Measurements from ENCODE around the gene DEFB132. TPM values are rescaled to one million over a fixed set of nuclear protein-coding genes. Genes with fewer than 3 reads are reported as not detected.

DEFB132 gene
- total RNA-seq, 1 experiment from 2014 or later, result not detected

- ChIA-PET POLR2A (ENCODE audit: low non-redundant PET) (interaction anchor here (1.0 kb wide), 1 partner anchor 11 kb away, joined by 3 read pairs; no protein-coding TSS in a partner anchor), CTCF (no interaction called here)
- peaks cover 10% of the 10 kb centered on the region for H3K4me1 ChIP-seq (ENCODE audit: insufficient read depth, low read length, poor library complexity, severe bottlenecking)
- DNase-seq (ENCODE audit: low spot score), result no peak
- H3K4me3 ChIP-seq (ENCODE audit: low read depth, low read length, poor library complexity, severe bottlenecking), result no peak overlapping the region
- no peaks in the 10 kb centered on the region for H3K9me3 ChIP-seq (ENCODE audit: low read depth, low read length, poor library complexity, severe bottlenecking)
- H3K27me3 ChIP-seq (replicated peaks; ENCODE audit: insufficient read depth, low read depth, low read length, poor library complexity), result no peaks in the 10 kb centered on the region
- intact Hi-C loops (cut with micrococcal nuclease; ENCODE audit: unreplicated experiment), result no loop called here
- H3K36me3 ChIP-seq (ENCODE audit: insufficient read depth, low read length, poor library complexity, severe bottlenecking), result no peaks in the 10 kb centered on the region
- TF ChIP-seq EZH2 (IDR thresholded peaks at IDR 0.05; ENCODE audit: borderline replicate concordance, low read depth, low read length, poor library complexity, severe bottlenecking) (no peak), CTCF (conservative IDR thresholded peaks at IDR 0.05; ENCODE audit: low read depth, low read length) (no peak)
- no TSS peak for BruUV-seq (replicated peaks)
- H3K27ac ChIP-seq (ENCODE audit: low read depth, low read length, poor library complexity, severe bottlenecking), result no peak overlapping the region
Observed at GRCh38 chr20:237489-237888, 20.0 kb upstream of the DEFB132 start.

GRCh38 chr20:237929-238328 lies 19.6 kb upstream of the DEFB132 start:
- H3K4me1 ChIP-seq (ENCODE audit: insufficient read depth, low read length, poor library complexity, severe bottlenecking), result peaks cover 10% of the 10 kb centered on the region
- POLR2A ChIA-PET (ENCODE audit: low non-redundant PET), result interaction anchor here (1.0 kb wide), 1 partner anchor 11 kb away, joined by 3 read pairs; no protein-coding TSS in a partner anchor
- no peaks in the 10 kb centered on the region for H3K9me3 ChIP-seq (ENCODE audit: low read depth, low read length, poor library complexity, severe bottlenecking)
- H3K27ac ChIP-seq (ENCODE audit: low read depth, low read length, poor library complexity, severe bottlenecking), result no peak overlapping the region
- CTCF ChIA-PET, result no interaction called here
- no peaks in the 10 kb centered on the region for H3K27me3 ChIP-seq (replicated peaks; ENCODE audit: insufficient read depth, low read depth, low read length, poor library complexity)
- BruUV-seq (replicated peaks), result no TSS peak
- H3K36me3 ChIP-seq (ENCODE audit: insufficient read depth, low read length, poor library complexity, severe bottlenecking), result no peaks in the 10 kb centered on the region
- DNase-seq (ENCODE audit: low spot score), result no peak
- no peak overlapping the region for H3K4me3 ChIP-seq (ENCODE audit: low read depth, low read length, poor library complexity, severe bottlenecking)
- TF ChIP-seq EZH2 (IDR thresholded peaks at IDR 0.05; ENCODE audit: borderline replicate concordance, low read depth, low read length, poor library complexity, severe bottlenecking) (no peak), CTCF (conservative IDR thresholded peaks at IDR 0.05; ENCODE audit: low read depth, low read length) (no peak)
- intact Hi-C loops (cut with micrococcal nuclease; ENCODE audit: unreplicated experiment), result no loop called here

- Histone ChIP-seq H3K27me3 (replicated peaks; ENCODE audit: insufficient read depth, low read depth, low read length, poor library complexity) (no peaks in the 10 kb centered on the region), H3K4me3 (ENCODE audit: low read depth, low read length, poor library complexity, severe bottlenecking) (no peak overlapping the region), H3K27ac (ENCODE audit: low read depth, low read length, poor library complexity, severe bottlenecking) (no peak overlapping the region), H3K9me3 (ENCODE audit: low read depth, low read length, poor library complexity, severe bottlenecking) (peaks cover 3% of the 10 kb centered on the region), H3K4me1 (ENCODE audit: insufficient read depth, low read length, poor library complexity, severe bottlenecking) (peaks cover 3% of the 10 kb centered on the region), H3K36me3 (ENCODE audit: insufficient read depth, low read length, poor library complexity, severe bottlenecking) (no peaks in the 10 kb centered on the region)
- intact Hi-C loops (cut with micrococcal nuclease; ENCODE audit: unreplicated experiment), result no loop called here
- ChIA-PET POLR2A (ENCODE audit: low non-redundant PET) (no interaction called here), CTCF (no interaction called here)
- BruUV-seq (replicated peaks), result no TSS peak
- no peak for DNase-seq (ENCODE audit: low spot score)
- no peak for TF ChIP-seq EZH2 (IDR thresholded peaks at IDR 0.05; ENCODE audit: borderline replicate concordance, low read depth, low read length, poor library complexity, severe bottlenecking)
- no peak for TF ChIP-seq CTCF (conservative IDR thresholded peaks at IDR 0.05; ENCODE audit: low read depth, low read length)
Observed at GRCh38 chr20:242905-243304, 14.6 kb upstream of the DEFB132 start.
